H1 (cell line): ENCODE results near the gene ZDHHC11. TPM values are rescaled to one million over a fixed set of nuclear protein-coding genes. Genes with fewer than 3 reads are reported as not detected.

Experiments
- CTCF ChIA-PET: fragments of 300-600 bp; sonication (Branson Sonifier 250); formaldehyde crosslinking; loops from one replicate; lab custom pipeline; 2021; ENCODE audit not compliant: partially characterized antibody; lab: Charles Lee
- POLR2A ChIA-PET: fragments of 300-600 bp; sonication (Branson Sonifier 250); formaldehyde crosslinking; loops from one replicate; lab custom pipeline; 2021; ENCODE audit warnings: inconsistent platforms; ENCODE audit not compliant: partially characterized antibody; lab: Charles Lee
- DNase-seq, 2 experiments: peaks; one replicate each; pipeline versions ENCODE4 v3.0.0 to v3.0.0-alpha.2; 2010 to 2022; ENCODE audit warnings: low spot score in 2 of 2, low read depth in 1 of 2, mixed read lengths in 1 of 2
- FAIRE-seq: peaks from 2 replicates; lab custom pipeline; 2011; peaks lifted over from hg19 to GRCh38; lab: Jason Lieb, UNC
- H2AFZ ChIP-seq: 2 replicates; pipeline ENCODE4 v1.8.1; 2012; ENCODE audit warnings: low read length, inconsistent platforms
- H2AK5ac ChIP-seq: 2 replicates; pipeline ENCODE4 v1.6.1; 2013; ENCODE audit warnings: low read depth, low read length
- H2BK120ac ChIP-seq: replicated peaks from 2 replicates; pipeline ENCODE3; 2013; ENCODE audit warnings: low read depth, low read length, inconsistent platforms
- H2BK12ac ChIP-seq: 2 replicates; pipeline ENCODE4 v1.6.1; 2013; ENCODE audit warnings: low read depth, low read length
- H2BK15ac ChIP-seq: 2 replicates; pipeline ENCODE4 v1.6.1; 2013; ENCODE audit warnings: low read length
- H2BK20ac ChIP-seq: 2 replicates; pipeline ENCODE4 v1.6.1; 2013; ENCODE audit warnings: low read length
- H2BK5ac ChIP-seq: 2 replicates; pipeline ENCODE4 v1.6.1; 2013; ENCODE audit warnings: low read depth, low read length
- H3K14ac ChIP-seq: 2 replicates; pipeline ENCODE4 v1.6.1; 2013; ENCODE audit warnings: inconsistent platforms; ENCODE audit not compliant: insufficient read length
- H3K18ac ChIP-seq: 2 replicates; pipeline ENCODE4 v1.6.1; 2013; ENCODE audit warnings: low read length; ENCODE audit errors: extremely low read depth
- H3K23ac ChIP-seq: 2 replicates; pipeline ENCODE4 v1.6.1; 2013; ENCODE audit warnings: inconsistent platforms; ENCODE audit not compliant: insufficient read length
- H3K23me2 ChIP-seq: 2 replicates; pipeline ENCODE4 v1.6.1; 2013; ENCODE audit warnings: low read depth, low read length
- H3K27ac ChIP-seq: 2 replicates; pipeline ENCODE4 v1.6.1; 2011; ENCODE audit warnings: low read depth, low read length, inconsistent platforms
- H3K27me3 ChIP-seq, 4 experiments: replicated peaks in 1 of 4; 1 replicate in 1 of 4; 2 replicates in 3 of 4; pipeline versions ENCODE4 v1.6.1 to v1.8.1; 2011 to 2013; ENCODE audit warnings: low read length in 3 of 4, mild to moderate bottlenecking in 3 of 4, inconsistent platforms in 2 of 4, mixed read lengths in 2 of 4, moderate library complexity in 1 of 4; ENCODE audit not compliant: control insufficient read depth in 3 of 4, insufficient read depth in 3 of 4; ENCODE audit errors: extremely low read depth in 1 of 4
- H3K36me3 ChIP-seq, 4 experiments: 2 replicates each; pipeline versions ENCODE4 v1.6.1 to v1.8.1; 2011 to 2013; ENCODE audit warnings: mild to moderate bottlenecking in 4 of 4, low read length in 3 of 4, moderate library complexity in 2 of 4, control low read depth in 1 of 4, inconsistent platforms in 1 of 4; ENCODE audit not compliant: insufficient read depth in 4 of 4, control insufficient read depth in 2 of 4
- H3K4ac ChIP-seq: replicated peaks from 2 replicates; pipeline ENCODE3; 2013; ENCODE audit warnings: low read length, low read depth, mixed read lengths, inconsistent platforms; ENCODE audit not compliant: insufficient read length
- H3K4me1 ChIP-seq, 4 experiments: replicated peaks in 1 of 4; 1 replicate in 1 of 4; 2 replicates in 3 of 4; pipeline versions ENCODE4 v1.6.1 to v1.8.1; 2011 to 2013; ENCODE audit warnings: low read length in 3 of 4, inconsistent platforms in 2 of 4, mixed read lengths in 1 of 4; ENCODE audit not compliant: insufficient read depth in 4 of 4, control insufficient read depth in 3 of 4
- H3K4me2 ChIP-seq, 2 experiments: 2 replicates each; pipeline versions ENCODE4 v1.6.1 to v1.8.1; 2011 to 2013; ENCODE audit warnings: low read depth in 2 of 2, low read length in 2 of 2, control low read depth in 1 of 2, inconsistent platforms in 1 of 2, mild to moderate bottlenecking in 1 of 2; ENCODE audit not compliant: insufficient read depth in 1 of 2
- H3K4me3 ChIP-seq, 4 experiments: fragments of 200-600, 300-600 bp in 1 of 4; sonication (generic), shearing (Covaris generic), sonication (Bioruptor Twin) in 1 of 4; 2 replicates each; pipeline versions ENCODE4 v1.5.1 to v1.8.1; 2011 to 2016; ENCODE audit warnings: low read length in 4 of 4, low read depth in 3 of 4, control low read depth in 2 of 4, inconsistent platforms in 2 of 4, mild to moderate bottlenecking in 2 of 4, mixed read lengths in 1 of 4, moderate library complexity in 1 of 4; ENCODE audit not compliant: insufficient read depth in 2 of 4; ENCODE audit errors: extremely low read depth in 1 of 4
- H3K56ac ChIP-seq: replicated peaks from 2 replicates; pipeline ENCODE3; 2013; ENCODE audit warnings: low read depth, mild to moderate bottlenecking, mixed read lengths, low read length, inconsistent platforms; ENCODE audit not compliant: insufficient read length
- H3K79me1 ChIP-seq: 2 replicates; pipeline ENCODE4 v1.6.1; 2013; ENCODE audit warnings: low read depth, low read length, control low read depth
- H3K79me2 ChIP-seq, 2 experiments: 2 replicates each; pipeline versions ENCODE4 v1.6.1 to v1.8.1; 2012 to 2013; ENCODE audit warnings: low read length in 2 of 2, mild to moderate bottlenecking in 2 of 2, inconsistent platforms in 1 of 2; ENCODE audit not compliant: insufficient read depth in 2 of 2, control insufficient read depth in 1 of 2
- H3K9ac ChIP-seq, 4 experiments: replicated peaks in 1 of 4; 1 replicate in 1 of 4; 2 replicates in 3 of 4; pipeline versions ENCODE4 v1.6.1 to v1.8.1; 2011 to 2013; ENCODE audit warnings: low read depth in 3 of 4, low read length in 3 of 4, control low read depth in 2 of 4, mild to moderate bottlenecking in 2 of 4, moderate library complexity in 2 of 4, inconsistent platforms in 1 of 4; ENCODE audit errors: extremely low read depth in 1 of 4
- H3K9me3 ChIP-seq, 2 experiments: 2 replicates each; pipeline versions ENCODE4 v1.6.1 to v1.8.1; 2012 to 2013; ENCODE audit warnings: mild to moderate bottlenecking in 2 of 2, moderate library complexity in 2 of 2, control low read depth in 1 of 2, inconsistent platforms in 1 of 2, low read depth in 1 of 2, low read length in 1 of 2, mixed read lengths in 1 of 2; ENCODE audit not compliant: insufficient read depth in 2 of 2
- H4K20me1 ChIP-seq, 2 experiments: replicated peaks in 1 of 2; 2 replicates each; pipeline versions ENCODE3 to v1.8.1; 2011 to 2013; ENCODE audit warnings: inconsistent platforms in 2 of 2, low read length in 2 of 2, mild to moderate bottlenecking in 1 of 2; ENCODE audit not compliant: insufficient read depth in 2 of 2, control insufficient read depth in 1 of 2
- H4K5ac ChIP-seq: 2 replicates; pipeline ENCODE4 v1.6.1; 2013; ENCODE audit warnings: low read length, low read depth, mixed read lengths, inconsistent platforms; ENCODE audit not compliant: insufficient read length
- H4K8ac ChIP-seq: 2 replicates; pipeline ENCODE4 v1.8.0; 2013; ENCODE audit warnings: mild to moderate bottlenecking, moderate library complexity, low read length, inconsistent platforms; ENCODE audit not compliant: insufficient read depth; ENCODE audit errors: extremely low read depth
- H4K91ac ChIP-seq: replicated peaks from 2 replicates; pipeline ENCODE3; 2013; ENCODE audit warnings: low read length, mixed read lengths, inconsistent platforms; ENCODE audit not compliant: insufficient read length
- BACH1 ChIP-seq: IDR thresholded peaks from 2 replicates; pipeline ENCODE4 v1.6.1; 2012; ENCODE audit warnings: low read length, improper control_type of control experiment
- CBX8 ChIP-seq: fragments of 300-800, 300-1000 bp; sonication (generic); IDR thresholded peaks from 2 replicates; pipeline ENCODE4 v1.7.1; 2016; ENCODE audit warnings: low read depth, low read length, borderline replicate concordance
- CHD1 ChIP-seq: IDR thresholded peaks from 2 replicates; pipeline ENCODE4 v1.6.1; 2012; ENCODE audit warnings: low read depth, low read length, improper control_type of control experiment
- GABPA ChIP-seq: IDR thresholded peaks from 2 replicates; pipeline ENCODE4 v1.6.1; 2011; ENCODE audit warnings: mild to moderate bottlenecking, low read length, moderate library complexity, borderline replicate concordance; ENCODE audit not compliant: insufficient read depth
- PHF8 ChIP-seq: fragments of 200-600 bp; sonication (generic); conservative IDR thresholded peaks from 2 replicates; pipeline ENCODE4 v1.7.1; 2012; ENCODE audit warnings: low read depth, mild to moderate bottlenecking, inconsistent platforms, low read length, moderate library complexity
- TCF12 ChIP-seq: IDR thresholded peaks from 2 replicates; pipeline ENCODE4 v1.6.1; 2011; ENCODE audit warnings: low read depth, mild to moderate bottlenecking, low read length
- WGBS, 2 experiments: shearing (Covaris generic) in 1 of 2; methylation state at CpG; one replicate each; pipeline versions ENCODE4 v1.1.6 to v1.1.7; 2013 to 2015; ENCODE audit warnings: low lambda C conversion rate in 2 of 2, mixed read lengths in 2 of 2, inconsistent platforms in 1 of 2, low coverage in 1 of 2, missing lambda C conversion rate in 1 of 2; ENCODE audit not compliant: insufficient replicate concordance in 2 of 2, insufficient coverage in 1 of 2, insufficient read length in 1 of 2; ENCODE audit errors: extremely low coverage in 1 of 2, missing lambda C conversion rate in 1 of 2; 5-methylcytosine and 5-hydroxymethylcytosine counted together
- polyA plus RNA-seq, 7 experiments: library from polyadenylated mRNA; depleted of rRNA in 3 of 7; stranded (reverse) in 5 of 7; unstranded in 2 of 7; fragments of >200 nt in 5 of 7; fragments of 200-250 nt in 2 of 7; gene quantifications; 1 replicate in 5 of 7; 2 replicates in 1 of 7; 4 replicates in 1 of 7; pipeline versions ENCODE4 v1.2.1 to v1.2.3, GENCODE V29; 2011 to 2013; ENCODE audit warnings: missing spikeins in 2 of 7, mixed read lengths in 2 of 7
- total RNA-seq: library from RNA; stranded (reverse); fragmentation: NEBNext Ultra II Directional; extraction: Animal tissue kit (Norgen Biotek cat#: 25700); gene quantifications from 2 replicates; pipeline ENCODE4 v1.2.1, GENCODE V29; 2021

Gene ZDHHC11
- total and polyA plus RNA-seq, 2 of the 8 experiments (the other 6 are each of a cell fraction or from before 2014, with no cell fraction given), result 4.7 to 16.6 TPM

- H3K9ac ChIP-seq, result no peak overlapping the region
- peaks cover 0 to 4% (median 2%) of the 10 kb centered on the region in 4 experiments; a peak in 2 of 8 replicates for H3K36me3 ChIP-seq
- no peak overlapping the region for H3K4ac ChIP-seq
- H2BK120ac ChIP-seq, result no peak overlapping the region
- H2BK5ac ChIP-seq, result no peak overlapping the region
- H2BK20ac ChIP-seq, result no peak overlapping the region
- no peak overlapping the region for H3K14ac ChIP-seq
- H2AFZ ChIP-seq, result no peak overlapping the region
- POLR2A ChIA-PET, result no interaction called here
- no peaks in the 10 kb centered on the region for H3K9me3 ChIP-seq
- FAIRE-seq, result no peak
- H4K8ac ChIP-seq, result no peak overlapping the region
- WGBS, 2 experiments, result 79% methylated on average over 3 of the region's 3 CpGs; no CpG with 5 or more reads in 1 of the 2 experiments
- no peak overlapping the region for H3K27ac ChIP-seq
- no peak overlapping the region for H2BK12ac ChIP-seq
- no peaks in the 10 kb centered on the region for H3K79me1 ChIP-seq
- CTCF ChIA-PET, result no interaction called here
- DNase-seq, result no peak
- TF ChIP-seq PHF8 (no peak), CBX8 (no peak), TCF12 (no peak), BACH1 (no peak), CHD1 (no peak), GABPA (no peak)
- H3K18ac ChIP-seq, result no peak overlapping the region
- no peaks in the 10 kb centered on the region for H3K27me3 ChIP-seq
- no peaks in the 10 kb centered on the region for H3K23me2 ChIP-seq
- no peak overlapping the region for H3K4me3 ChIP-seq
- H3K56ac ChIP-seq, result no peak overlapping the region
- H2BK15ac ChIP-seq, result no peak overlapping the region
- no peaks in the 10 kb centered on the region for H3K4me1 ChIP-seq
- H3K23ac ChIP-seq, result no peak overlapping the region
- H2AK5ac ChIP-seq, result no peak overlapping the region
- H4K5ac ChIP-seq, result no peak overlapping the region
- H4K91ac ChIP-seq, result no peak overlapping the region
- H3K4me2 ChIP-seq, result no peak overlapping the region
- no peaks in the 10 kb centered on the region for H4K20me1 ChIP-seq
- no peaks in the 10 kb centered on the region for H3K79me2 ChIP-seq
Measured at GRCh38 chr5:815449-815848, 35.3 kb downstream of the ZDHHC11 start.
